Neural crest cell (in vitro differentiated cells): Measurements from ENCODE around the gene TRPC4AP. TPM values are rescaled to one million over a fixed set of nuclear protein-coding genes. Genes with fewer than 3 reads are reported as not detected.

ENCODE experiments used
- DNase-seq: peaks from one replicate; pipeline ENCODE4 v3.0.0; 2021; ENCODE audit warnings: low read depth, mixed read lengths, low spot score
- H3K27ac Mint-ChIP-seq: one replicate; pipeline ENCODE4 v1.8.0; 2021; ENCODE audit warnings: mild to moderate bottlenecking, mixed read lengths; ENCODE audit not compliant: unreplicated experiment
- H3K27me3 Mint-ChIP-seq: 2 replicates; pipeline ENCODE4 v1.8.0; 2021; ENCODE audit warnings: low read depth, mild to moderate bottlenecking, mixed read lengths
- H3K36me3 Mint-ChIP-seq: 2 replicates; pipeline ENCODE4 v1.8.0; 2021; ENCODE audit warnings: low read depth, mild to moderate bottlenecking, mixed read lengths
- H3K4me1 Mint-ChIP-seq: 2 replicates; pipeline ENCODE4 v1.8.0; 2021; ENCODE audit warnings: mixed read lengths
- H3K4me3 Mint-ChIP-seq: one replicate; pipeline ENCODE4 v1.8.0; 2021; ENCODE audit warnings: mild to moderate bottlenecking, mixed read lengths
- H3K9me3 Mint-ChIP-seq: 2 replicates; pipeline ENCODE4 v1.8.0; 2021; ENCODE audit warnings: mixed read lengths
- CTCF ChIP-seq: fragments of 200-600 bp; sonication (generic); conservative IDR thresholded peaks from 2 replicates; pipeline ENCODE4 v1.5.0; 2021; ENCODE audit warnings: antibody characterized with exemption, mild to moderate bottlenecking
- total RNA-seq: library from RNA; stranded (reverse); gene quantifications from 2 replicates; pipeline ENCODE4 v1.2.1, GENCODE V29; 2021

The TRPC4AP gene
- total RNA-seq, 1 donor from 2014 or later: 96.2 TPM

- no peaks in the 10 kb centered on the region for H3K9me3 Mint-ChIP-seq
- H3K27ac Mint-ChIP-seq: no peak overlapping the region
- no peaks in the 10 kb centered on the region for H3K4me1 Mint-ChIP-seq
- TF ChIP-seq CTCF: no peak
- no peak overlapping the region for H3K4me3 Mint-ChIP-seq
- DNase-seq: no peak
- peaks cover 6% of the 10 kb centered on the region for H3K36me3 Mint-ChIP-seq
- no peaks in the 10 kb centered on the region for H3K27me3 Mint-ChIP-seq
Observed at GRCh38 chr20:35133031-35133430, 40.4 kb upstream of the TRPC4AP start.

GRCh38 chr20:35131934-35132333, 39.3 kb upstream of the TRPC4AP start:
- no peaks in the 10 kb centered on the region for H3K9me3 Mint-ChIP-seq
- no peaks in the 10 kb centered on the region for H3K4me1 Mint-ChIP-seq
- no peak for TF ChIP-seq CTCF
- no peak overlapping the region for H3K4me3 Mint-ChIP-seq
- peaks cover 9% of the 10 kb centered on the region for H3K36me3 Mint-ChIP-seq
- H3K27ac Mint-ChIP-seq: peak overlapping the region; percentile 90
- DNase-seq: no peak
- H3K27me3 Mint-ChIP-seq: no peaks in the 10 kb centered on the region

- H3K9me3 Mint-ChIP-seq: no peaks in the 10 kb centered on the region
Observed at GRCh38 chr20:35129647-35130069, 37.1 kb upstream of the TRPC4AP start.

GRCh38 chr20:35125753-35126152, 33.1 kb upstream of the TRPC4AP start:
- peaks cover 17% of the 10 kb centered on the region for H3K36me3 Mint-ChIP-seq
- DNase-seq: no peak
- no peak for TF ChIP-seq CTCF

More at GRCh38 chr20:35129647-35130069, 37.1 kb upstream of the TRPC4AP start:
- no peak for TF ChIP-seq CTCF
- DNase-seq: no peak
- Mint-ChIP-seq H3K27me3 (no peaks in the 10 kb centered on the region), H3K27ac (no peak overlapping the region), H3K4me1 (no peaks in the 10 kb centered on the region), H3K4me3 (no peak overlapping the region), H3K36me3 (peaks cover 11% of the 10 kb centered on the region)

GRCh38 chr20:35122756-35123405, 30.3 kb upstream of the TRPC4AP start:
- Mint-ChIP-seq H3K4me3 (no peak overlapping the region), H3K4me1 (no peaks in the 10 kb centered on the region), H3K27me3 (no peaks in the 10 kb centered on the region), H3K36me3 (peaks cover 23% of the 10 kb centered on the region), H3K27ac (peak overlapping the region; percentile 73), H3K9me3 (no peaks in the 10 kb centered on the region)
- no peak for DNase-seq
- TF ChIP-seq CTCF: no peak

More at GRCh38 chr20:35125753-35126152, 33.1 kb upstream of the TRPC4AP start:
- Mint-ChIP-seq H3K4me1 (no peaks in the 10 kb centered on the region), H3K4me3 (no peak overlapping the region), H3K27ac (no peak overlapping the region), H3K27me3 (no peaks in the 10 kb centered on the region), H3K9me3 (no peaks in the 10 kb centered on the region)
